ENCODE results near the gene SIDT2. TPM values are rescaled to one million over a fixed set of nuclear protein-coding genes. Genes with fewer than 3 reads are reported as not detected.

Gene SIDT2
- total RNA-seq, 1 experiment from 2014 or later = 47.6 TPM

- Histone ChIP-seq H3K36me3 (ENCODE audit: control insufficient read depth, insufficient read depth, low read length) (0 out of 2 replicates have a peak, but pooled peaks cover 2% of the 10 kb centered on the region), H3K9me3 (ENCODE audit: control insufficient read depth, insufficient read depth, low read depth, low read length) (no peaks in the 10 kb centered on the region), H3K4me3 (ENCODE audit: low read depth in 2 of 2, low read length in 2 of 2) (no peak overlapping the region), H3K27me3 (ENCODE audit: control insufficient read depth, insufficient read depth, low read length) (no peaks in the 10 kb centered on the region), H3K27ac (ENCODE audit: low read length) (no peak overlapping the region), H3K4me1 (ENCODE audit: control insufficient read depth, insufficient read depth, low read length) (no peaks in the 10 kb centered on the region)
- ATAC-seq = no peak
- in situ Hi-C loops (cut with HindIII; ENCODE audit: low pct_unique_long_range_greater_than_20kb, low sequenced_read_pairs) (no loop called here), intact Hi-C loops (cut with micrococcal nuclease; ENCODE audit: unreplicated experiment) (no loop called here)
- TF ChIP-seq POLR2AphosphoS5 (IDR thresholded peaks at IDR 0.05; ENCODE audit: low read depth, low read length) (no peak), REST (IDR thresholded peaks at IDR 0.05; ENCODE audit: insufficient read depth in 1 of 2, low read depth in 2 of 2, low read length in 1 of 2) (no peak), SIN3A (IDR thresholded peaks at IDR 0.05; ENCODE audit: borderline replicate concordance, insufficient read depth, low read depth, low read length) (no peak), TCF7L2 (IDR thresholded peaks at IDR 0.05; ENCODE audit: low read depth, low read length) (no peak)
- TF ChIP-seq, protein P1, sequence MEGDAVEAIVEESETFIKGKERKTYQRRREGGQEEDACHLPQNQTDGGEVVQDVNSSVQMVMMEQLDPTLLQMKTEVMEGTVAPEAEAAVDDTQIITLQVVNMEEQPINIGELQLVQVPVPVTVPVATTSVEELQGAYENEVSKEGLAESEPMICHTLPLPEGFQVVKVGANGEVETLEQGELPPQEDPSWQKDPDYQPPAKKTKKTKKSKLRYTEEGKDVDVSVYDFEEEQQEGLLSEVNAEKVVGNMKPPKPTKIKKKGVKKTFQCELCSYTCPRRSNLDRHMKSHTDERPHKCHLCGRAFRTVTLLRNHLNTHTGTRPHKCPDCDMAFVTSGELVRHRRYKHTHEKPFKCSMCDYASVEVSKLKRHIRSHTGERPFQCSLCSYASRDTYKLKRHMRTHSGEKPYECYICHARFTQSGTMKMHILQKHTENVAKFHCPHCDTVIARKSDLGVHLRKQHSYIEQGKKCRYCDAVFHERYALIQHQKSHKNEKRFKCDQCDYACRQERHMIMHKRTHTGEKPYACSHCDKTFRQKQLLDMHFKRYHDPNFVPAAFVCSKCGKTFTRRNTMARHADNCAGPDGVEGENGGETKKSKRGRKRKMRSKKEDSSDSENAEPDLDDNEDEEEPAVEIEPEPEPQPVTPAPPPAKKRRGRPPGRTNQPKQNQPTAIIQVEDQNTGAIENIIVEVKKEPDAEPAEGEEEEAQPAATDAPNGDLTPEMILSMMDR (IDR thresholded peaks at IDR 0.05) = no peak
- CTCF ChIA-PET = no interaction called here
- DNase-seq (ENCODE audit: low read depth, low spot score) = no peak
- POLR2A ChIA-PET = interaction anchor here (0.7 kb wide), 1 partner anchor 34 kb away, joined by 4 read pairs; no protein-coding TSS in a partner anchor
- BruUV-seq (replicated peaks) = no TSS peak
Measured at GRCh38 chr11:117214404-117215110, 36.0 kb downstream of the SIDT2 start.

GRCh38 chr11:117217141-117218084, 38.9 kb downstream of the SIDT2 start:
- Histone ChIP-seq H3K4me3 (ENCODE audit: low read depth in 2 of 2, low read length in 2 of 2) (no peak overlapping the region), H3K9me3 (ENCODE audit: control insufficient read depth, insufficient read depth, low read depth, low read length) (no peaks in the 10 kb centered on the region), H3K27me3 (ENCODE audit: control insufficient read depth, insufficient read depth, low read length) (no peaks in the 10 kb centered on the region), H3K36me3 (ENCODE audit: control insufficient read depth, insufficient read depth, low read length) (0 out of 2 replicates have a peak, but pooled peaks cover 2% of the 10 kb centered on the region), H3K27ac (ENCODE audit: low read length) (no peak overlapping the region), H3K4me1 (ENCODE audit: control insufficient read depth, insufficient read depth, low read length) (no peaks in the 10 kb centered on the region)
- intact Hi-C loops (cut with micrococcal nuclease; ENCODE audit: unreplicated experiment) (no loop called here), in situ Hi-C loops (cut with HindIII; ENCODE audit: low pct_unique_long_range_greater_than_20kb, low sequenced_read_pairs) (no loop called here)
- BruUV-seq (replicated peaks) = TSS peak; percentile 41
- DNase-seq (ENCODE audit: low read depth, low spot score) = no peak
- TF ChIP-seq TCF7L2 (IDR thresholded peaks at IDR 0.05; ENCODE audit: low read depth, low read length) (no peak), POLR2AphosphoS5 (IDR thresholded peaks at IDR 0.05; ENCODE audit: low read depth, low read length) (no peak), SIN3A (IDR thresholded peaks at IDR 0.05; ENCODE audit: borderline replicate concordance, insufficient read depth, low read depth, low read length) (no peak)
- ChIA-PET POLR2A (no interaction called here), CTCF (no interaction called here)
- peak; percentile 33; the same call in 1 of the 2 replicates for ATAC-seq

Data from Panc1 (cell line).